ENCODE data around the gene HMCN1.

DNA sequence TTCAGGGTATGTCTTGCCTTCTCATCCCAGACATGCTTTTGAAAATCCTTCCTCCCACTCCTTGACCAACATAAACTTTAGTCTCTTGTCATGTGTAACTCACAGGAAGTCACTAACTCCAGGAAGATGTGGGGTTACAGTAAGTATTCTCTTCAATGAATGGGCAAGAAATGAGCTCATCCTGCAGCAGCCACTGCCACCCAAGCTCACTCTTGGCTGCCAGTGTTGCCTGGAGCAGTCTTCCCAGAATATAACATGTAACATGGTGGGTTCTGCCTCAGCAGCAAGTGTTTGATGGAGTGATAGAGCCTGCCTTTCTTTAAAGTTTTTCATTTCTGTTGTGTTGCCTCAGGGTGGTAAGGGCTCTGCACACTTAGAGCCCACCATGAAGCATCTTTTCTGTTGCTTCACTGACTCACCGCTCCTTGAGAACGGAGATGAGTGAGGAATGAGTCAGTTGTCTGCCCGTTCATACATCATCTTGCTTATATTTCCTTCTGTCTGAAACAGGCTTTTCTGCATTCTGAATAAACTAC lies 453.9 kb downstream of the HMCN1 start:
- TF ChIP-seq, protein P1, sequence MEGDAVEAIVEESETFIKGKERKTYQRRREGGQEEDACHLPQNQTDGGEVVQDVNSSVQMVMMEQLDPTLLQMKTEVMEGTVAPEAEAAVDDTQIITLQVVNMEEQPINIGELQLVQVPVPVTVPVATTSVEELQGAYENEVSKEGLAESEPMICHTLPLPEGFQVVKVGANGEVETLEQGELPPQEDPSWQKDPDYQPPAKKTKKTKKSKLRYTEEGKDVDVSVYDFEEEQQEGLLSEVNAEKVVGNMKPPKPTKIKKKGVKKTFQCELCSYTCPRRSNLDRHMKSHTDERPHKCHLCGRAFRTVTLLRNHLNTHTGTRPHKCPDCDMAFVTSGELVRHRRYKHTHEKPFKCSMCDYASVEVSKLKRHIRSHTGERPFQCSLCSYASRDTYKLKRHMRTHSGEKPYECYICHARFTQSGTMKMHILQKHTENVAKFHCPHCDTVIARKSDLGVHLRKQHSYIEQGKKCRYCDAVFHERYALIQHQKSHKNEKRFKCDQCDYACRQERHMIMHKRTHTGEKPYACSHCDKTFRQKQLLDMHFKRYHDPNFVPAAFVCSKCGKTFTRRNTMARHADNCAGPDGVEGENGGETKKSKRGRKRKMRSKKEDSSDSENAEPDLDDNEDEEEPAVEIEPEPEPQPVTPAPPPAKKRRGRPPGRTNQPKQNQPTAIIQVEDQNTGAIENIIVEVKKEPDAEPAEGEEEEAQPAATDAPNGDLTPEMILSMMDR (IDR thresholded peaks at IDR 0.05): no peak
- no peak for TF ChIP-seq ZFX (IDR thresholded peaks at IDR 0.05; ENCODE audit: borderline replicate concordance)

Measured in 22Rv1 (cell line).